SU-DHL-6 (cell line): ENCODE results near the gene ORC6.

Experiments
- H2AFZ ChIP-seq: fragments of 200-600 bp; sonication (generic); 2 replicates; pipeline ENCODE4 v1.6.1; 2014; ENCODE audit warnings: low read depth, mild to moderate bottlenecking, moderate library complexity, mixed read lengths, antibody characterized with exemption, low read length; ENCODE audit not compliant: severe bottlenecking
- H3F3A ChIP-seq: fragments of 200-600 bp; shearing (Covaris generic); 2 replicates; pipeline ENCODE4 v1.6.0; 2016; ENCODE audit warnings: antibody characterized with exemption, mild to moderate bottlenecking; ENCODE audit not compliant: insufficient read depth
- H3K27ac ChIP-seq: fragments of 200-600 bp; sonication (generic); 2 replicates; pipeline ENCODE4 v1.5.1; 2016; ENCODE audit warnings: low read depth, mild to moderate bottlenecking, low read length, moderate library complexity, mixed read lengths
- H3K27me3 ChIP-seq: fragments of 200-600 bp; sonication (generic), shearing (Covaris generic); 2 replicates; pipeline ENCODE4 v1.6.0; 2014; ENCODE audit warnings: mild to moderate bottlenecking, low read length
- H3K36me3 ChIP-seq: fragments of 200-600 bp; sonication (generic); 2 replicates; pipeline ENCODE4 v1.6.1; 2014; ENCODE audit warnings: mild to moderate bottlenecking, low read length, mixed read lengths
- H3K4me2 ChIP-seq: fragments of 300-600, 200-600 bp; shearing (Covaris generic), sonication (generic); 2 replicates; pipeline ENCODE4 v1.6.0; 2014; ENCODE audit warnings: low read length, low read depth, mild to moderate bottlenecking; ENCODE audit not compliant: poor library complexity, severe bottlenecking
- H3K4me3 ChIP-seq: fragments of 200-600 bp; sonication (generic); 2 replicates; pipeline ENCODE4 v1.5.1; 2014; ENCODE audit warnings: antibody characterized with exemption, low read length, mild to moderate bottlenecking, mixed read lengths; ENCODE audit not compliant: insufficient read depth, poor library complexity, severe bottlenecking
- H3K79me2 ChIP-seq: fragments of 200-600 bp; sonication (generic); 2 replicates; pipeline ENCODE4 v1.6.1; 2014; ENCODE audit warnings: mild to moderate bottlenecking, low read length, moderate library complexity; ENCODE audit not compliant: insufficient read depth
- H3K9ac ChIP-seq: fragments of 200-600 bp; sonication (generic); 2 replicates; pipeline ENCODE4 v1.7.0; 2014; ENCODE audit warnings: mild to moderate bottlenecking, low read length
- H3K9me2 ChIP-seq: fragments of 200-600 bp; sonication (generic); replicated peaks from 2 replicates; pipeline ENCODE4 v1.6.1; 2014; ENCODE audit warnings: low read length; ENCODE audit not compliant: insufficient read depth
- H3K9me3 ChIP-seq: fragments of 200-600 bp; sonication (generic); 2 replicates; pipeline ENCODE4 v1.6.1; 2014; ENCODE audit warnings: low read length, mixed read lengths; ENCODE audit not compliant: insufficient read depth
- H4K20me1 ChIP-seq: fragments of 200-600 bp; sonication (generic); 2 replicates; pipeline ENCODE4 v1.6.1; 2014; ENCODE audit warnings: low read depth, mild to moderate bottlenecking, antibody characterized with exemption, low read length, moderate library complexity, mixed read lengths
- CTCF ChIP-seq: fragments of 200-600 bp; sonication (generic); IDR thresholded peaks from one replicate; pipeline ENCODE4 v1.5.1; 2017; ENCODE audit warnings: antibody characterized with exemption, mild to moderate bottlenecking, low read length, moderate library complexity; ENCODE audit not compliant: insufficient read depth, poor library complexity, severe bottlenecking
- EZH2phosphoT487 ChIP-seq: fragments of 200-600 bp; sonication (generic), shearing (Covaris generic); conservative IDR thresholded peaks from 2 replicates; pipeline ENCODE4 v1.6.1; 2018; ENCODE audit warnings: mild to moderate bottlenecking, antibody characterized with exemption, low read length, moderate library complexity, mixed read lengths

The ORC6 gene

DNA sequence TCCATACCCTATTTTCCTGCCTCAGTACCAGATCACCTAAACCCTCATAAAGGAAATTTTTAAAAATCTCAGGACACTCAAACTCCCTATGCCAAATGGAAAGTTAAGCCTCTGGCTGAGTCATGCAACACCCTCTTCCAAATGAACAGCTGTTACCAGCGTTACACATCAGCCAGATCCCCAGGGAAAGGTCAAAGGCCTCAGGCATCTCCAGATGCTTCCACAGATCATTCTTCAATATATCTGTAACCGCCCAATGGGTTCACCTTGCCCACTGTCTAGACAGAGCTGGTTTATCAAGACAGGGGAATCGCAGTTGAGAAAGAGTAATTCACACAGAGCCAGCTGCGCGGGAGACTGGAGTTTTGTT is 39.2 kb upstream of the ORC6 start:
- no peaks in the 10 kb centered on the region for H3F3A ChIP-seq
- no peaks in the 10 kb centered on the region for H3K9me3 ChIP-seq
- H3K79me2 ChIP-seq: no peaks in the 10 kb centered on the region
- H3K36me3 ChIP-seq: no peaks in the 10 kb centered on the region
- TF ChIP-seq CTCF (no peak), EZH2phosphoT487 (no peak)
- no peaks in the 10 kb centered on the region for H3K27me3 ChIP-seq
- H3K4me2 ChIP-seq: no peak overlapping the region
- H3K9me2 ChIP-seq: no peaks in the 10 kb centered on the region
- H4K20me1 ChIP-seq: no peaks in the 10 kb centered on the region
- no peak overlapping the region for H2AFZ ChIP-seq
- H3K27ac ChIP-seq: no peak overlapping the region
- no peak overlapping the region for H3K9ac ChIP-seq
- no peak overlapping the region for H3K4me3 ChIP-seq

DNA sequence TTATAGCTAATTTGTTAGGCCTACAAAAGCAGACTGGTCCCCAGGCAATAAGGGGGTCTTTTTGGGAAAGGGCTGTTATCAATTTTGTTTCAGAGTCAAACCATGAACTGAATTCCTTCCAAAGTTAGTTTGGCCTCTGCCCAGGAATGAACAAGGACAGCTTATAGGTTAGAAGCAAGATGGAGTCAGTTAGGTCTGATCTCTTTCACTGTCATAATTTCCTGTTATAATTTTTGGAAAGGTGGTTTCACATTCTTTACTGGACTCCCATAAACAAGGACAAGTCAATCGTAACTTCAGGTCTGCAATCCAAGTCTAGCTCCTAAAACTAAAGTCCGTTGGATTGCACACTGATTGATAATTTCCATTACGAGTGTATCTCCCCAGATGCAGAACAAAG is 38.2 kb upstream of the ORC6 start:
- H3K27ac ChIP-seq: no peak overlapping the region
- H4K20me1 ChIP-seq: no peaks in the 10 kb centered on the region
- H3K79me2 ChIP-seq: no peaks in the 10 kb centered on the region
- H3K4me2 ChIP-seq: no peak overlapping the region
- TF ChIP-seq EZH2phosphoT487 (no peak), CTCF (no peak)
- no peaks in the 10 kb centered on the region for H3F3A ChIP-seq
- H3K9me2 ChIP-seq: no peaks in the 10 kb centered on the region
- H3K36me3 ChIP-seq: no peaks in the 10 kb centered on the region
- no peak overlapping the region for H3K4me3 ChIP-seq
- no peaks in the 10 kb centered on the region for H3K27me3 ChIP-seq
- no peaks in the 10 kb centered on the region for H3K9me3 ChIP-seq
- no peak overlapping the region for H3K9ac ChIP-seq
- no peak overlapping the region for H2AFZ ChIP-seq

DNA sequence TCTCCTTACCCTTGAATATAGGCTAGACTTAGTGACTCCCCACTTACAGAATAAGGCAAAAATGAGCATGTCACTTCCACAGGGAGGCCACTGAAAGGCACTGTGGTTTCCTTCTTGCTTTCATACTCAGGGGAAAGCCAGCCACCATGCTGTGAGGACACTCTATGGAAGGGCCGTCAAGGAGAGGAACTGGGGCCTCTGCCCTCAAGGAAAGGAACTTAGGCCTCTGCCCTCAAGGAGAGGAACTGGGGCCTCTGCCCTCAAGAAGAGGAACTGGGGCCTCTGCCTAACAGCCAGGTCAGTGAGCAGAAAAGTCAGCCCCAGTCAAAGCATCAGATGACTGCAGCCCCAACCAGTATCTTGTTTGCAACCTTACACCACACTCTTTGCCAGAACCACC is 30.5 kb upstream of the ORC6 start:
- peaks cover 18% of the 10 kb centered on the region for H3K36me3 ChIP-seq
- H3K27ac ChIP-seq: no peak overlapping the region
- no peak overlapping the region for H3K4me2 ChIP-seq
- H3K9me3 ChIP-seq: no peaks in the 10 kb centered on the region
- H4K20me1 ChIP-seq: no peaks in the 10 kb centered on the region
- no peaks in the 10 kb centered on the region for H3K9me2 ChIP-seq
- H3K27me3 ChIP-seq: no peaks in the 10 kb centered on the region
- no peak overlapping the region for H2AFZ ChIP-seq
- TF ChIP-seq CTCF (no peak), EZH2phosphoT487 (no peak)
- H3K9ac ChIP-seq: no peak overlapping the region
- H3F3A ChIP-seq: no peaks in the 10 kb centered on the region
- no peak overlapping the region for H3K4me3 ChIP-seq
- no peaks in the 10 kb centered on the region for H3K79me2 ChIP-seq

DNA sequence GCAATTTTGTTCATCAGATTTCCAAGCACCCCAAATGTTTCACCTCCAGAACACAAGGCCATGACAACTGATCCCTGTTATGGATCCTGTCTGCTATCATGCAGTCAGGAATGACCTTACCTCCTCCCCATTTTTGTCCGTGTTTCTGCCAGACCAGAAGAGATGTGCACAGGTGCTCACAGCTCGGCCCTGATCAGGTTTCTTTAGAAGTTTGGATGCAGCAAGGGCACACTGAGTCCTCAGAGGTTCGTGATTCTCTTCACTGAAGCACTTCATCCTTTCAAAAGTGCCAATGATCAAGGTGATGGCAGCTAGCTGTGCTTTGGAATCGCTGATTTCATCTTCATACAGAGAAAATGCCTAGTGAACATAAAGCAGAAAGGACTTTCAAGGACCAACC is 27.3 kb upstream of the ORC6 start:
- Histone ChIP-seq H3K4me3 (no peak overlapping the region), H2AFZ (no peak overlapping the region), H3K27me3 (no peaks in the 10 kb centered on the region), H3K36me3 (peaks cover 20% of the 10 kb centered on the region), H3K27ac (no peak overlapping the region), H3K79me2 (no peaks in the 10 kb centered on the region), H3F3A (no peaks in the 10 kb centered on the region), H3K9ac (no peak overlapping the region), H3K4me2 (no peak overlapping the region), H3K9me3 (no peaks in the 10 kb centered on the region), H4K20me1 (no peaks in the 10 kb centered on the region), H3K9me2 (no peaks in the 10 kb centered on the region)
- TF ChIP-seq EZH2phosphoT487 (no peak), CTCF (no peak)
